Measurements from ENCODE around the gene CDC16.

CDC16 gene

GRCh38 chr13:114234266-114234644 is 442 bp upstream of the CDC16 start:
- WGBS (ENCODE audit: insufficient coverage) = no CpG with 5 or more reads among the region's 4 CpGs
- Histone ChIP-seq H3K9me3 (ENCODE audit: control extremely low read depth in 1 of 5, control insufficient read depth in 4 of 5, insufficient read depth in 2 of 5, low read depth in 1 of 5, low read length in 4 of 5) (no peaks in the 10 kb centered on the region), H3K4me3 (ENCODE audit: control insufficient read depth in 1 of 7, extremely low read depth in 1 of 7, insufficient read depth in 4 of 7, low read depth in 2 of 7, low read length in 6 of 7) (peak overlapping the region in 4 of 7 experiments; percentile 58 to 87 (median 84)), H3K4me1 (ENCODE audit: control extremely low read depth in 1 of 4, control insufficient read depth in 4 of 4, insufficient read depth in 4 of 4, low read length in 3 of 4) (peaks cover 9 to 18% (median 13%) of the 10 kb centered on the region in 4 experiments), H3K27me3 (replicated peaks in 2 of 5; ENCODE audit: control insufficient read depth in 4 of 5, insufficient read depth in 5 of 5, low read length in 4 of 5) (peaks cover 0 to 16% (median 3%) of the 10 kb centered on the region in 5 experiments), H3K27ac (ENCODE audit: insufficient read depth in 1 of 2, low read depth in 1 of 2, low read length in 2 of 2, poor library complexity in 1 of 2, severe bottlenecking in 2 of 2) (no peak overlapping the region), H3K36me3 (ENCODE audit: control insufficient read depth in 4 of 4, insufficient read depth in 4 of 4, low read length in 3 of 4) (peaks cover 4 to 20% (median 16%) of the 10 kb centered on the region in 4 experiments)
- DNase-seq = no peak
- ChIA-PET CTCF (no interaction called here), POLR2A (no interaction called here)

- Histone ChIP-seq H3K27me3 (replicated peaks in 2 of 5; ENCODE audit: control insufficient read depth in 4 of 5, insufficient read depth in 5 of 5, low read length in 4 of 5) (peaks cover 0 to 2% (median 0%) of the 10 kb centered on the region in 5 experiments), H3K4me1 (ENCODE audit: control extremely low read depth in 1 of 4, control insufficient read depth in 4 of 4, insufficient read depth in 4 of 4, low read length in 3 of 4) (peaks cover 9 to 15% (median 9%) of the 10 kb centered on the region in 4 experiments), H3K27ac (ENCODE audit: insufficient read depth in 1 of 2, low read depth in 1 of 2, low read length in 2 of 2, poor library complexity in 1 of 2, severe bottlenecking in 2 of 2) (peak overlapping the region in 1 of 2 experiments; percentile 81), H3K36me3 (ENCODE audit: control insufficient read depth in 4 of 4, insufficient read depth in 4 of 4, low read length in 3 of 4) (peaks cover 7 to 32% (median 25%) of the 10 kb centered on the region in 4 experiments), H3K4me3 (ENCODE audit: control insufficient read depth in 1 of 7, extremely low read depth in 1 of 7, insufficient read depth in 4 of 7, low read depth in 2 of 7, low read length in 6 of 7) (peak overlapping the region in 6 of 7 experiments; percentile 63 to 87 (median 82)), H3K9me3 (ENCODE audit: control extremely low read depth in 1 of 5, control insufficient read depth in 4 of 5, insufficient read depth in 2 of 5, low read depth in 1 of 5, low read length in 4 of 5) (no peaks in the 10 kb centered on the region)
- ChIA-PET POLR2A (interaction anchor here (1.2 kb wide), 1 partner anchor 92 kb away, joined by 3 read pairs; no protein-coding TSS in a partner anchor), CTCF (interaction anchor here (0.7 to 1.2 kb wide), 4 partner anchors 10 to 17 kb away, joined by 3 read pairs; no protein-coding TSS in a partner anchor)
- DNase-seq = no peak
- 58% methylated on average over 4 of the region's 10 CpGs for WGBS (ENCODE audit: insufficient coverage)
Observed at GRCh38 chr13:114235697-114236096, 1.0 kb downstream of the CDC16 start.

- DNase-seq = no peak
- Histone ChIP-seq H3K9me3 (ENCODE audit: control extremely low read depth in 1 of 5, control insufficient read depth in 4 of 5, insufficient read depth in 2 of 5, low read depth in 1 of 5, low read length in 4 of 5) (no peaks in the 10 kb centered on the region), H3K4me3 (ENCODE audit: control insufficient read depth in 1 of 7, extremely low read depth in 1 of 7, insufficient read depth in 4 of 7, low read depth in 2 of 7, low read length in 6 of 7) (peak overlapping the region in 4 of 7 experiments; percentile 72 to 87 (median 84)), H3K4me1 (ENCODE audit: control extremely low read depth in 1 of 4, control insufficient read depth in 4 of 4, insufficient read depth in 4 of 4, low read length in 3 of 4) (peaks cover 9 to 15% (median 9%) of the 10 kb centered on the region in 4 experiments), H3K27me3 (replicated peaks in 2 of 5; ENCODE audit: control insufficient read depth in 4 of 5, insufficient read depth in 5 of 5, low read length in 4 of 5) (no peaks in the 10 kb centered on the region), H3K27ac (ENCODE audit: insufficient read depth in 1 of 2, low read depth in 1 of 2, low read length in 2 of 2, poor library complexity in 1 of 2, severe bottlenecking in 2 of 2) (peak overlapping the region in 1 of 2 experiments; percentile 81), H3K36me3 (ENCODE audit: control insufficient read depth in 4 of 4, insufficient read depth in 4 of 4, low read length in 3 of 4) (peaks cover 9 to 38% (median 29%) of the 10 kb centered on the region in 4 experiments)
- CTCF ChIA-PET = interaction anchor here (1.0 to 1.4 kb wide), 5 partner anchors 9 to 16 kb away, joined by 3 to 4 read pairs (median 3); no protein-coding TSS in a partner anchor
- POLR2A ChIA-PET = interaction anchor here (1.2 kb wide), 1 partner anchor 93 kb away, joined by 3 read pairs; no protein-coding TSS in a partner anchor
- no CpG with 5 or more reads among the region's 4 CpGs for WGBS (ENCODE audit: insufficient coverage)
Observed at GRCh38 chr13:114236227-114236626, 1.5 kb downstream of the CDC16 start.

GRCh38 chr13:114237415-114238112 is 2.9 kb downstream of the CDC16 start:
- 90% methylated on average over 4 of the region's 7 CpGs for WGBS (ENCODE audit: insufficient coverage)
- Histone ChIP-seq H3K27me3 (replicated peaks in 2 of 5; ENCODE audit: control insufficient read depth in 4 of 5, insufficient read depth in 5 of 5, low read length in 4 of 5) (no peaks in the 10 kb centered on the region), H3K27ac (ENCODE audit: insufficient read depth in 1 of 2, low read depth in 1 of 2, low read length in 2 of 2, poor library complexity in 1 of 2, severe bottlenecking in 2 of 2) (peak overlapping the region in 1 of 2 experiments; percentile 17), H3K36me3 (ENCODE audit: control insufficient read depth in 4 of 4, insufficient read depth in 4 of 4, low read length in 3 of 4) (peaks cover 15 to 51% (median 42%) of the 10 kb centered on the region in 4 experiments), H3K4me3 (ENCODE audit: control insufficient read depth in 1 of 7, extremely low read depth in 1 of 7, insufficient read depth in 4 of 7, low read depth in 2 of 7, low read length in 6 of 7) (no peak overlapping the region), H3K9me3 (ENCODE audit: control extremely low read depth in 1 of 5, control insufficient read depth in 4 of 5, insufficient read depth in 2 of 5, low read depth in 1 of 5, low read length in 4 of 5) (no peaks in the 10 kb centered on the region), H3K4me1 (ENCODE audit: control extremely low read depth in 1 of 4, control insufficient read depth in 4 of 4, insufficient read depth in 4 of 4, low read length in 3 of 4) (peaks cover 9 to 15% (median 9%) of the 10 kb centered on the region in 4 experiments)
- ChIA-PET POLR2A (interaction anchor here (0.6 to 0.7 kb wide), 2 partner anchors 91 to 569 kb away, joined by 5 to 7 read pairs; no protein-coding TSS in a partner anchor), CTCF (interaction anchor here (0.7 to 1.6 kb wide), 7 partner anchors 8 to 308 kb away, joined by 3 to 4 read pairs (median 3); no protein-coding TSS in a partner anchor)
- no peak for DNase-seq

- Histone ChIP-seq H3K36me3 (ENCODE audit: control insufficient read depth in 4 of 4, insufficient read depth in 4 of 4, low read length in 3 of 4) (peaks cover 39 to 93% (median 73%) of the 10 kb centered on the region in 4 experiments), H3K27me3 (replicated peaks in 2 of 5; ENCODE audit: control insufficient read depth in 4 of 5, insufficient read depth in 5 of 5, low read length in 4 of 5) (no peaks in the 10 kb centered on the region), H3K9me3 (ENCODE audit: control extremely low read depth in 1 of 5, control insufficient read depth in 4 of 5, insufficient read depth in 2 of 5, low read depth in 1 of 5, low read length in 4 of 5) (no peaks in the 10 kb centered on the region), H3K27ac (ENCODE audit: insufficient read depth in 1 of 2, low read depth in 1 of 2, low read length in 2 of 2, poor library complexity in 1 of 2, severe bottlenecking in 2 of 2) (no peak overlapping the region), H3K4me1 (ENCODE audit: control extremely low read depth in 1 of 4, control insufficient read depth in 4 of 4, insufficient read depth in 4 of 4, low read length in 3 of 4) (no peaks in the 10 kb centered on the region), H3K4me3 (ENCODE audit: control insufficient read depth in 1 of 7, extremely low read depth in 1 of 7, insufficient read depth in 4 of 7, low read depth in 2 of 7, low read length in 6 of 7) (no peak overlapping the region)
- ChIA-PET CTCF (interaction anchor here (0.7 kb wide), 1 partner anchor 43 kb away, joined by 3 read pairs; no protein-coding TSS in a partner anchor), POLR2A (no interaction called here)
- WGBS (ENCODE audit: insufficient coverage) = 100% methylated on average over 4 of the region's 6 CpGs
- no peak for DNase-seq
Observed at GRCh38 chr13:114241918-114242317, 7.2 kb downstream of the CDC16 start.

- CTCF ChIA-PET = no interaction called here
- POLR2A ChIA-PET = no interaction called here
- DNase-seq = no peak
- H3K4me3 ChIP-seq (ENCODE audit: control insufficient read depth in 1 of 7, extremely low read depth in 1 of 7, insufficient read depth in 4 of 7, low read depth in 2 of 7, low read length in 6 of 7) = no peak overlapping the region
- H3K27ac ChIP-seq (ENCODE audit: insufficient read depth in 1 of 2, low read depth in 1 of 2, low read length in 2 of 2, poor library complexity in 1 of 2, severe bottlenecking in 2 of 2) = no peak overlapping the region
- no peaks in the 10 kb centered on the region for H3K4me1 ChIP-seq (ENCODE audit: control extremely low read depth in 1 of 4, control insufficient read depth in 4 of 4, insufficient read depth in 4 of 4, low read length in 3 of 4)
- peaks cover 39 to 98% (median 72%) of the 10 kb centered on the region in 4 experiments for H3K36me3 ChIP-seq (ENCODE audit: control insufficient read depth in 4 of 4, insufficient read depth in 4 of 4, low read length in 3 of 4)
- H3K9me3 ChIP-seq (ENCODE audit: control extremely low read depth in 1 of 5, control insufficient read depth in 4 of 5, insufficient read depth in 2 of 5, low read depth in 1 of 5, low read length in 4 of 5) = no peaks in the 10 kb centered on the region
- H3K27me3 ChIP-seq (replicated peaks in 2 of 5; ENCODE audit: control insufficient read depth in 4 of 5, insufficient read depth in 5 of 5, low read length in 4 of 5) = no peaks in the 10 kb centered on the region
- WGBS (ENCODE audit: insufficient coverage) = no CpG with 5 or more reads among the region's 3 CpGs
Observed at GRCh38 chr13:114243971-114244370, 9.3 kb downstream of the CDC16 start.

- H3K27me3 ChIP-seq (replicated peaks in 2 of 5; ENCODE audit: control insufficient read depth in 4 of 5, insufficient read depth in 5 of 5, low read length in 4 of 5) = no peaks in the 10 kb centered on the region
- no peaks in the 10 kb centered on the region for H3K9me3 ChIP-seq (ENCODE audit: control extremely low read depth in 1 of 5, control insufficient read depth in 4 of 5, insufficient read depth in 2 of 5, low read depth in 1 of 5, low read length in 4 of 5)
- no peak overlapping the region for H3K27ac ChIP-seq (ENCODE audit: insufficient read depth in 1 of 2, low read depth in 1 of 2, low read length in 2 of 2, poor library complexity in 1 of 2, severe bottlenecking in 2 of 2)
- no peak overlapping the region for H3K4me3 ChIP-seq (ENCODE audit: control insufficient read depth in 1 of 7, extremely low read depth in 1 of 7, insufficient read depth in 4 of 7, low read depth in 2 of 7, low read length in 6 of 7)
- WGBS (ENCODE audit: insufficient coverage) = no CpG with 5 or more reads among the region's 5 CpGs
- POLR2A ChIA-PET = no interaction called here
- CTCF ChIA-PET = interaction anchor here (0.9 kb wide), 1 partner anchor 8 kb away, joined by 3 read pairs; no protein-coding TSS in a partner anchor
- no peak for DNase-seq
- peaks cover 39 to 98% (median 71%) of the 10 kb centered on the region in 4 experiments for H3K36me3 ChIP-seq (ENCODE audit: control insufficient read depth in 4 of 4, insufficient read depth in 4 of 4, low read length in 3 of 4)
- H3K4me1 ChIP-seq (ENCODE audit: control extremely low read depth in 1 of 4, control insufficient read depth in 4 of 4, insufficient read depth in 4 of 4, low read length in 3 of 4) = no peaks in the 10 kb centered on the region
Observed at GRCh38 chr13:114244637-114245036, 9.9 kb downstream of the CDC16 start.

Data from common myeloid progenitor, CD34-positive (primary cell).